Neural progenitor cell (in vitro differentiated cells): ENCODE results near the gene GSG1L. TPM values are rescaled to one million over a fixed set of nuclear protein-coding genes. Genes with fewer than 3 reads are reported as not detected.

ENCODE experiments used
- DNase-seq: peaks from one replicate; pipeline ENCODE4 v3.0.0-alpha.2; 2016; ENCODE audit warnings: low spot score
- H2AFZ ChIP-seq: fragments of 200-600 bp; sonication (generic); replicated peaks from 2 replicates; pipeline ENCODE4 v1.6.1; 2016; ENCODE audit warnings: antibody characterized with exemption
- H3F3A ChIP-seq: fragments of 200-600 bp; sonication (generic); 2 replicates; pipeline ENCODE4 v1.6.1; 2016; ENCODE audit warnings: antibody characterized with exemption, low read depth
- H3K27ac ChIP-seq: fragments of 200-600 bp; sonication (generic); 2 replicates; pipeline ENCODE4 v1.5.1; 2016; ENCODE audit warnings: mild to moderate bottlenecking
- H3K27me3 ChIP-seq: fragments of 200-600 bp; sonication (generic); 2 replicates; pipeline ENCODE4 v1.6.1; 2016; ENCODE audit warnings: mild to moderate bottlenecking, moderate library complexity
- H3K36me3 ChIP-seq: fragments of 200-600 bp; sonication (generic); 2 replicates; pipeline ENCODE4 v1.5.1; 2016
- H3K4me1 ChIP-seq: fragments of 200-600 bp; sonication (generic); 2 replicates; pipeline ENCODE4 v1.6.1; 2016; ENCODE audit warnings: mixed run types
- H3K4me2 ChIP-seq: fragments of 200-600 bp; sonication (generic); 2 replicates; pipeline ENCODE4 v1.6.1; 2016
- H3K4me3 ChIP-seq: fragments of 200-600 bp; sonication (generic); 2 replicates; pipeline ENCODE4 v1.5.1; 2016
- H3K79me2 ChIP-seq: fragments of 200-600 bp; sonication (generic); 2 replicates; pipeline ENCODE4 v1.6.1; 2016; ENCODE audit warnings: low read depth
- H3K9ac ChIP-seq: fragments of 200-600 bp; sonication (generic); 2 replicates; pipeline ENCODE4 v1.6.1; 2016
- H3K9me3 ChIP-seq: fragments of 200-600 bp; sonication (generic); 2 replicates; pipeline ENCODE4 v1.5.1; 2016; ENCODE audit warnings: low read depth
- H4K20me1 ChIP-seq: fragments of 200-600 bp; sonication (generic); 2 replicates; pipeline ENCODE4 v1.6.1; 2016; ENCODE audit warnings: low read depth
- H3K27ac Mint-ChIP-seq: 3 replicates; pipeline ENCODE4 v1.8.0; 2021; ENCODE audit warnings: mixed read lengths
- H3K27me3 Mint-ChIP-seq: 2 replicates; pipeline ENCODE4 v1.8.0; 2022; ENCODE audit warnings: low read depth, mild to moderate bottlenecking, inconsistent platforms, moderate library complexity, mixed read lengths; ENCODE audit not compliant: insufficient read depth
- H3K36me3 Mint-ChIP-seq: 3 replicates; pipeline ENCODE4 v1.8.0; 2021; ENCODE audit warnings: mixed read lengths
- H3K4me1 Mint-ChIP-seq: 3 replicates; pipeline ENCODE4 v1.8.0; 2021; ENCODE audit warnings: mixed read lengths
- H3K4me3 Mint-ChIP-seq: 3 replicates; pipeline ENCODE4 v1.8.0; 2021; ENCODE audit warnings: mild to moderate bottlenecking, moderate library complexity, mixed read lengths
- H3K9me3 Mint-ChIP-seq: 3 replicates; pipeline ENCODE4 v1.8.0; 2020; ENCODE audit warnings: mixed read lengths
- EZH2 ChIP-seq: fragments of 200-600 bp; sonication (generic); IDR thresholded peaks from 2 replicates; pipeline ENCODE4 v1.6.1; 2017; ENCODE audit warnings: antibody characterized with exemption, mild to moderate bottlenecking, moderate library complexity
- EZH2phosphoT487 ChIP-seq: fragments of 200-600 bp; sonication (generic); IDR thresholded peaks from 2 replicates; pipeline ENCODE4 v1.6.1; 2017; ENCODE audit warnings: antibody characterized with exemption
- total RNA-seq: library from RNA; depleted of rRNA; stranded (reverse); fragments of >200 nt; gene quantifications from 2 replicates; pipeline ENCODE4 v1.2.3, GENCODE V29; 2015; ENCODE audit warnings: low replicate concordance
- TF ChIP-seq, protein P1 (sequence below): fragments of 200-600 bp; sonication (generic); IDR thresholded peaks from 2 replicates; pipeline ENCODE4 v1.5.1; 2017; ENCODE audit warnings: antibody characterized with exemption, mild to moderate bottlenecking

Gene GSG1L
- total RNA-seq, 1 donor from 2014 or later: not detected

DNA sequence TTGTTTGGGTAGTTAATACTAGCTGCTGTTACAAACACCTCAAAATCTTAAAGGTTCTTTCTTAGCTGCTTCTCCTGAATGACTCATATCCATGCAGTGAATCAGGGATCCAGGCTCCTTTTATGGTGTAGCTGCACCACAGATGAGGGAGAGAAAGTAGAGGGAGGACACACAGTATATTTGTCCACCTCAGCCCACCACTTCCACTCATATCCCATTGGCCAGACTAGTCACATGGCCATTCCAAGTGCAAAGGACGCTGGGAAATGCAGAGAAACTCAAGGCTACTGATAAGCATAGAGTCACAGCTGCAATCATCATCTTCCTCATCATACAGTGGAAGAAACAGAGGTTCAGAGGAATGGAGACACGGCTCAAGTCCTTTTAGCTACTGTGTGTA lies 63.8 kb downstream of the GSG1L start:
- TF ChIP-seq EZH2phosphoT487 (no peak), EZH2 (no peak)
- TF ChIP-seq, protein P1, sequence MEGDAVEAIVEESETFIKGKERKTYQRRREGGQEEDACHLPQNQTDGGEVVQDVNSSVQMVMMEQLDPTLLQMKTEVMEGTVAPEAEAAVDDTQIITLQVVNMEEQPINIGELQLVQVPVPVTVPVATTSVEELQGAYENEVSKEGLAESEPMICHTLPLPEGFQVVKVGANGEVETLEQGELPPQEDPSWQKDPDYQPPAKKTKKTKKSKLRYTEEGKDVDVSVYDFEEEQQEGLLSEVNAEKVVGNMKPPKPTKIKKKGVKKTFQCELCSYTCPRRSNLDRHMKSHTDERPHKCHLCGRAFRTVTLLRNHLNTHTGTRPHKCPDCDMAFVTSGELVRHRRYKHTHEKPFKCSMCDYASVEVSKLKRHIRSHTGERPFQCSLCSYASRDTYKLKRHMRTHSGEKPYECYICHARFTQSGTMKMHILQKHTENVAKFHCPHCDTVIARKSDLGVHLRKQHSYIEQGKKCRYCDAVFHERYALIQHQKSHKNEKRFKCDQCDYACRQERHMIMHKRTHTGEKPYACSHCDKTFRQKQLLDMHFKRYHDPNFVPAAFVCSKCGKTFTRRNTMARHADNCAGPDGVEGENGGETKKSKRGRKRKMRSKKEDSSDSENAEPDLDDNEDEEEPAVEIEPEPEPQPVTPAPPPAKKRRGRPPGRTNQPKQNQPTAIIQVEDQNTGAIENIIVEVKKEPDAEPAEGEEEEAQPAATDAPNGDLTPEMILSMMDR: no peak
- no peak overlapping the region for H3K27ac Mint-ChIP-seq
- no peak overlapping the region for H3K4me3 ChIP-seq
- H3K27ac ChIP-seq: no peak overlapping the region
- no peak overlapping the region for H3K9ac ChIP-seq
- no peaks in the 10 kb centered on the region for H4K20me1 ChIP-seq
- no peak for DNase-seq
- no peaks in the 10 kb centered on the region for H3K36me3 ChIP-seq
- H3K4me1 ChIP-seq: no peaks in the 10 kb centered on the region
- no peak overlapping the region for H2AFZ ChIP-seq
- H3K4me2 ChIP-seq: no peak overlapping the region
- no peaks in the 10 kb centered on the region for H3K9me3 ChIP-seq
- H3K79me2 ChIP-seq: no peaks in the 10 kb centered on the region
- no peaks in the 10 kb centered on the region for H3K27me3 ChIP-seq
- no peaks in the 10 kb centered on the region for H3F3A ChIP-seq
- peaks cover 4% of the 10 kb centered on the region for H3K27me3 Mint-ChIP-seq
- no peaks in the 10 kb centered on the region for H3K9me3 Mint-ChIP-seq
- peaks cover 4% of the 10 kb centered on the region for H3K4me1 Mint-ChIP-seq
- no peaks in the 10 kb centered on the region for H3K36me3 Mint-ChIP-seq
- no peak overlapping the region for H3K4me3 Mint-ChIP-seq

DNA sequence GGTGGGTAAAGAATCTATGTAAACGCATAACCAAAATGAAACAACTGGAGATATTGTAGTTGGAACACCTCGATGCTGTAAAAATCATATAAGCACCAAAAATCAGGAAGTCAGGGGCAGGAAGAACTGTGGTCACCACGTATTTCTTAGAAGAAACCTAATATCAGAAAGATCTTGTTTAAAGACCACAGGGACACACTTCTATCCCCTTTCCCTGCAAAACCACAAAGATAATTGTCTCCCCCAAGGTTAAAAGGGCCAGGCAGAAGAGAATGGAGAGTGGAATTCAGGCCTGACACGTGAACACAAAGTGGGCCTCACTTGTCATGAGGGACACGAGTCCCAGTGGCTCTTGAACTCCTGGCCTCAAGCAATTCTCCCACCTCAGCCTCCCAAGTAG lies 68.1 kb downstream of the GSG1L start:
- Mint-ChIP-seq H3K4me3 (no peak overlapping the region), H3K9me3 (peaks cover 3% of the 10 kb centered on the region), H3K27me3 (peaks cover 4% of the 10 kb centered on the region), H3K36me3 (no peaks in the 10 kb centered on the region), H3K27ac (no peak overlapping the region), H3K4me1 (no peaks in the 10 kb centered on the region)
- TF ChIP-seq EZH2 (no peak), EZH2phosphoT487 (no peak)
- TF ChIP-seq, protein P1: no peak
- no peaks in the 10 kb centered on the region for H3F3A ChIP-seq
- no peak overlapping the region for H3K27ac ChIP-seq
- no peak overlapping the region for H2AFZ ChIP-seq
- no peak overlapping the region for H3K4me2 ChIP-seq
- H3K4me3 ChIP-seq: no peak overlapping the region
- H3K36me3 ChIP-seq: no peaks in the 10 kb centered on the region
- no peaks in the 10 kb centered on the region for H3K4me1 ChIP-seq
- H4K20me1 ChIP-seq: no peaks in the 10 kb centered on the region
- no peak for DNase-seq
- H3K27me3 ChIP-seq: no peaks in the 10 kb centered on the region
- H3K9ac ChIP-seq: no peak overlapping the region
- H3K79me2 ChIP-seq: no peaks in the 10 kb centered on the region
- H3K9me3 ChIP-seq: no peaks in the 10 kb centered on the region

DNA sequence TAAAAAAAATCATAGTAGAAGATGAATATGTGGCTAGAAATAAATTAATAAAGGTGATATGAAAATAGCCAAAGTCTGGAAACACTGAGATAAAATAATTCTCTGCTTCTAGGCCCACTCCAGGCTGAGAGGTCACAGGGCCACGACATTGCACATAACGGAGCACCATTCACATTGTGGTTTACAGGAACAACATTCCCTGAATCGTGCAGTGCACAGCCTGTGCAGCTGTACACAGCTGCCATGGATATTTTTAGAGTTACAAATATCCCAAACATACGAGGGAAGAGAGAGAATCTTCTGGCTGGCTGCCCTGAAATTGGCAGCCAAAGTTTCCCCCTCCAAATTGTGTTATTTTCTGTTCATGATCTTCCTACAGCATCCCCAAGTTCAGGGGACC lies 68.8 kb downstream of the GSG1L start:
- Histone ChIP-seq H3K79me2 (no peaks in the 10 kb centered on the region), H3K36me3 (no peaks in the 10 kb centered on the region), H3K4me2 (no peak overlapping the region), H4K20me1 (no peaks in the 10 kb centered on the region), H3K4me3 (no peak overlapping the region), H3K9ac (no peak overlapping the region), H3K27me3 (no peaks in the 10 kb centered on the region), H3K4me1 (no peaks in the 10 kb centered on the region), H3F3A (no peaks in the 10 kb centered on the region), H3K9me3 (no peaks in the 10 kb centered on the region), H3K27ac (no peak overlapping the region), H2AFZ (no peak overlapping the region)
- no peaks in the 10 kb centered on the region for H3K4me1 Mint-ChIP-seq
- H3K27ac Mint-ChIP-seq: no peak overlapping the region
- TF ChIP-seq, protein P1: no peak
- no peak for TF ChIP-seq EZH2
- no peak for TF ChIP-seq EZH2phosphoT487
- no peaks in the 10 kb centered on the region for H3K36me3 Mint-ChIP-seq
- no peak for DNase-seq
- H3K4me3 Mint-ChIP-seq: no peak overlapping the region
- peaks cover 3% of the 10 kb centered on the region for H3K9me3 Mint-ChIP-seq
- H3K27me3 Mint-ChIP-seq: peaks cover 4% of the 10 kb centered on the region

DNA sequence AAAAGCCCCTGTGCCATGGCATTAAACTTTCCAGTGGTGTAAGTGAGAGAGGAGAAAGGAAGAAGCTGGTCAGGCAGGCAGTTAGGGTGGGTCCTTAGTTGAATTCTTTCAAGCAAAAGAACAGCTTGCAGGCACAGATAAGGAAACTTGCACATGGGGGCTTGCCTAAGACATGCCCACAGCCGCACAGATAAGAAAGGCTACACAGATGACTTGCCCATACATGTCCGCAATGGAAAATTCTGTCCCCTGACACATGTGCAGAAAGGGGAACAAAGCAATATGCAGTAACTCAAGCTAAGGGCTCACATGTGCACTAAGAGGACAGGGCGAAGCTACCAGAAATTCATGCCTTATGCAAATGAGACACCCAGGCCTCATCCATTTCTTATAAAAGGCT lies 69.9 kb downstream of the GSG1L start:
- TF ChIP-seq, protein P1: no peak
- TF ChIP-seq EZH2phosphoT487: no peak
- no peak for TF ChIP-seq EZH2

More for the DNA sequence above, 69.9 kb downstream of the GSG1L start:
- Mint-ChIP-seq H3K27ac (no peak overlapping the region), H3K9me3 (peaks cover 3% of the 10 kb centered on the region), H3K4me3 (no peak overlapping the region), H3K4me1 (no peaks in the 10 kb centered on the region), H3K27me3 (peaks cover 4% of the 10 kb centered on the region), H3K36me3 (no peaks in the 10 kb centered on the region)
- H3K79me2 ChIP-seq: no peaks in the 10 kb centered on the region
- DNase-seq: no peak
- H3F3A ChIP-seq: no peaks in the 10 kb centered on the region
- no peak overlapping the region for H3K27ac ChIP-seq
- no peak overlapping the region for H2AFZ ChIP-seq
- no peaks in the 10 kb centered on the region for H3K4me1 ChIP-seq
- no peaks in the 10 kb centered on the region for H3K9me3 ChIP-seq
- no peaks in the 10 kb centered on the region for H3K36me3 ChIP-seq
- H3K4me3 ChIP-seq: no peak overlapping the region
- H3K9ac ChIP-seq: no peak overlapping the region
- no peaks in the 10 kb centered on the region for H3K27me3 ChIP-seq
- H4K20me1 ChIP-seq: no peaks in the 10 kb centered on the region
- no peak overlapping the region for H3K4me2 ChIP-seq
